Breast epithelium (tissue), 3 donors: ENCODE results near the gene MGAT4A.

ENCODE experiments used
- CTCF ChIP-seq, 3 donors: fragments of 450-650 bp; IDR thresholded peaks; one replicate each; pipeline ENCODE4 v1.5.1; 2016 to 2017; ENCODE audit warnings: antibody characterized with exemption in 3 of 3, mild to moderate bottlenecking in 3 of 3, moderate library complexity in 3 of 3
- POLR2A ChIP-seq: fragments of 450-650 bp; IDR thresholded peaks from one replicate; pipeline ENCODE4 v1.6.1; 2016; ENCODE audit warnings: antibody characterized with exemption, mild to moderate bottlenecking, moderate library complexity
- POLR2AphosphoS5 ChIP-seq, 3 donors: sonication (generic); formaldehyde crosslinking; IDR thresholded peaks; one replicate each; pipeline ENCODE4 v1.6.1; 2017; ENCODE audit warnings: antibody characterized with exemption in 3 of 3

GRCh38 chr2:98776136-98776535 is 45.2 kb upstream of the MGAT4A start:
- TF ChIP-seq POLR2AphosphoS5 (IDR thresholded peaks at IDR 0.05) (no peak), CTCF (IDR thresholded peaks at IDR 0.05) (no peak), POLR2A (no peak)
